SK-N-SH treated with all-trans-retinoic acid at 6 μM for 48 hours (cell line): ENCODE measurements around the gene SAPCD1.

Experiments used
- GLIS3 ChIP-seq: fragments of 250-450 bp; sonication (Bioruptor Pico); IDR thresholded peaks from 2 replicates; pipeline ENCODE4 v1.5.0; 2020; ENCODE audit warnings: mild to moderate bottlenecking, moderate library complexity
- PPARA ChIP-seq: fragments of 250-450 bp; sonication (Bioruptor Pico); IDR thresholded peaks from 2 replicates; pipeline ENCODE4 v1.5.0; 2020; ENCODE audit warnings: mild to moderate bottlenecking, borderline replicate concordance
- TCF4 ChIP-seq: fragments of 250-450 bp; sonication (Bioruptor Pico); IDR thresholded peaks from 2 replicates; pipeline ENCODE4 v1.8.0; 2021; ENCODE audit warnings: mild to moderate bottlenecking, moderate library complexity, borderline replicate concordance
- ZC3H10 ChIP-seq: fragments of 250-450 bp; sonication (Bioruptor Pico); IDR thresholded peaks from 2 replicates; pipeline ENCODE4 v1.5.1; 2021; ENCODE audit warnings: mild to moderate bottlenecking, moderate library complexity
- ZFP3 ChIP-seq: fragments of 250-450 bp; sonication (Bioruptor Pico); IDR thresholded peaks from 2 replicates; pipeline ENCODE4 v1.5.0; 2020; ENCODE audit warnings: mild to moderate bottlenecking, moderate library complexity
- ZFP30 ChIP-seq: fragments of 450-650 bp; formaldehyde crosslinking; IDR thresholded peaks from 2 replicates; pipeline ENCODE4 v1.5.0; 2022; ENCODE audit warnings: mild to moderate bottlenecking, moderate library complexity
- ZNF565 ChIP-seq: fragments of 450-650 bp; formaldehyde crosslinking; conservative IDR thresholded peaks from 2 replicates; pipeline ENCODE4 v1.5.0; 2020; ENCODE audit warnings: low read depth, mild to moderate bottlenecking, moderate library complexity
- ZNF8 ChIP-seq: fragments of 450-650 bp; formaldehyde crosslinking; IDR thresholded peaks from 2 replicates; pipeline ENCODE4 v1.5.0; 2020; ENCODE audit warnings: mild to moderate bottlenecking, moderate library complexity
- TF ChIP-seq, protein P1 (sequence below): fragments of 250-450 bp; sonication (Bioruptor Pico); IDR thresholded peaks from 2 replicates; pipeline ENCODE4 v1.8.0; 2021; ENCODE audit warnings: low read depth, mild to moderate bottlenecking, moderate library complexity, borderline replicate concordance
- TF ChIP-seq, protein P2 (sequence below): fragments of 250-450 bp; sonication (Bioruptor Pico); IDR thresholded peaks from 2 replicates; pipeline ENCODE4 v1.5.1; 2020; ENCODE audit warnings: low read depth, mild to moderate bottlenecking, moderate library complexity

- no peak for TF ChIP-seq GLIS3 (CRISPR knock-in tag)
- TF ChIP-seq, protein P1, sequence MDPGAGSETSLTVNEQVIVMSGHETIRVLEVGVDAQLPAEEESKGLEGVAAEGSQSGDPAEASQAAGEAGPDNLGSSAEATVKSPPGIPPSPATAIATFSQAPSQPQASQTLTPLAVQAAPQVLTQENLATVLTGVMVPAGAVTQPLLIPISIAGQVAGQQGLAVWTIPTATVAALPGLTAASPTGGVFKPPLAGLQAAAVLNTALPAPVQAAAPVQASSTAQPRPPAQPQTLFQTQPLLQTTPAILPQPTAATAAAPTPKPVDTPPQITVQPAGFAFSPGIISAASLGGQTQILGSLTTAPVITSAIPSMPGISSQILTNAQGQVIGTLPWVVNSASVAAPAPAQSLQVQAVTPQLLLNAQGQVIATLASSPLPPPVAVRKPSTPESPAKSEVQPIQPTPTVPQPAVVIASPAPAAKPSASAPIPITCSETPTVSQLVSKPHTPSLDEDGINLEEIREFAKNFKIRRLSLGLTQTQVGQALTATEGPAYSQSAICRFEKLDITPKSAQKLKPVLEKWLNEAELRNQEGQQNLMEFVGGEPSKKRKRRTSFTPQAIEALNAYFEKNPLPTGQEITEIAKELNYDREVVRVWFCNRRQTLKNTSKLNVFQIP (CRISPR knock-in tag) = no peak
- TF ChIP-seq ZFP30 (CRISPR knock-in tag) = no peak
- TF ChIP-seq ZFP3 (CRISPR knock-in tag) = no peak
- no peak for TF ChIP-seq ZNF565 (CRISPR knock-in tag)
- TF ChIP-seq, protein P2, sequence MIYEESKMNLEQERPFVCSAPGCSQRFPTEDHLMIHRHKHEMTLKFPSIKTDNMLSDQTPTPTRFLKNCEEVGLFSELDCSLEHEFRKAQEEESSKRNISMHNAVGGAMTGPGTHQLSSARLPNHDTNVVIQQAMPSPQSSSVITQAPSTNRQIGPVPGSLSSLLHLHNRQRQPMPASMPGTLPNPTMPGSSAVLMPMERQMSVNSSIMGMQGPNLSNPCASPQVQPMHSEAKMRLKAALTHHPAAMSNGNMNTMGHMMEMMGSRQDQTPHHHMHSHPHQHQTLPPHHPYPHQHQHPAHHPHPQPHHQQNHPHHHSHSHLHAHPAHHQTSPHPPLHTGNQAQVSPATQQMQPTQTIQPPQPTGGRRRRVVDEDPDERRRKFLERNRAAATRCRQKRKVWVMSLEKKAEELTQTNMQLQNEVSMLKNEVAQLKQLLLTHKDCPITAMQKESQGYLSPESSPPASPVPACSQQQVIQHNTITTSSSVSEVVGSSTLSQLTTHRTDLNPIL (CRISPR knock-in tag) = no peak
- no peak for TF ChIP-seq ZC3H10 (CRISPR knock-in tag)
- TF ChIP-seq ZNF8 (CRISPR knock-in tag) = no peak
- TF ChIP-seq PPARA (CRISPR knock-in tag) = no peak
- no peak for TF ChIP-seq TCF4 (CRISPR knock-in tag)
Measured at GRCh38 chr6:31723980-31724691, 38.3 kb upstream of the SAPCD1 start.
